DOHH2 (cell line): ENCODE results near the gene KIR3DL3.
"Not testable (repeated sequence)": the region's sequence is repeated elsewhere in the genome, so short reads cannot be mapped to it uniquely, and the experiment has no call there.

Source experiments
- EZH2phosphoT487 ChIP-seq: fragments of 200-600 bp; sonication (generic); IDR thresholded peaks from 2 replicates; pipeline ENCODE4 v1.6.1; 2017; ENCODE audit warnings: borderline replicate concordance, mild to moderate bottlenecking, antibody characterized with exemption, low read length, moderate library complexity, mixed read lengths
- TF ChIP-seq, protein P1 (sequence below): fragments of 200-600 bp; sonication (generic); IDR thresholded peaks from one replicate; pipeline ENCODE4 v1.5.1; 2014; ENCODE audit warnings: antibody characterized with exemption, mild to moderate bottlenecking, low read depth, low read length; ENCODE audit not compliant: poor library complexity, severe bottlenecking

DNA sequence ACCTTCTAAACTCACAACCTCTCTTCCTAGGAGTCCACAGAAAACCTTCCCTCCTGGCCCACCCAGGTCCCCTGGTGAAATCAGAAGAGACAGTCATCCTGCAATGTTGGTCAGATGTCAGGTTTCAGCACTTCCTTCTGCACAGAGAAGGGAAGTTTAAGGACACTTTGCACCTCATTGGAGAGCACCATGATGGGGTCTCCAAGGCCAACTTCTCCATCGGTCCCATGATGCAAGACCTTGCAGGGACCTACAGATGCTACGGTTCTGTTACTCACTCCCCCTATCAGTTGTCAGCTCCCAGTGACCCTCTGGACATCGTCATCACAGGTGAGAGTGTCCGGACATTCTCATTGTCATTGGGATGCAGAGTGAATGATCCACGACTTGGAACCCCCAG, 17.7 kb downstream of the KIR3DL3 start:
- TF ChIP-seq, protein P1, sequence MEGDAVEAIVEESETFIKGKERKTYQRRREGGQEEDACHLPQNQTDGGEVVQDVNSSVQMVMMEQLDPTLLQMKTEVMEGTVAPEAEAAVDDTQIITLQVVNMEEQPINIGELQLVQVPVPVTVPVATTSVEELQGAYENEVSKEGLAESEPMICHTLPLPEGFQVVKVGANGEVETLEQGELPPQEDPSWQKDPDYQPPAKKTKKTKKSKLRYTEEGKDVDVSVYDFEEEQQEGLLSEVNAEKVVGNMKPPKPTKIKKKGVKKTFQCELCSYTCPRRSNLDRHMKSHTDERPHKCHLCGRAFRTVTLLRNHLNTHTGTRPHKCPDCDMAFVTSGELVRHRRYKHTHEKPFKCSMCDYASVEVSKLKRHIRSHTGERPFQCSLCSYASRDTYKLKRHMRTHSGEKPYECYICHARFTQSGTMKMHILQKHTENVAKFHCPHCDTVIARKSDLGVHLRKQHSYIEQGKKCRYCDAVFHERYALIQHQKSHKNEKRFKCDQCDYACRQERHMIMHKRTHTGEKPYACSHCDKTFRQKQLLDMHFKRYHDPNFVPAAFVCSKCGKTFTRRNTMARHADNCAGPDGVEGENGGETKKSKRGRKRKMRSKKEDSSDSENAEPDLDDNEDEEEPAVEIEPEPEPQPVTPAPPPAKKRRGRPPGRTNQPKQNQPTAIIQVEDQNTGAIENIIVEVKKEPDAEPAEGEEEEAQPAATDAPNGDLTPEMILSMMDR, result not testable (repeated sequence)
- TF ChIP-seq EZH2phosphoT487, result not testable (repeated sequence)
